Neural crest cell (in vitro differentiated cells): ENCODE measurements around the gene DUSP22. TPM values are rescaled to one million over a fixed set of nuclear protein-coding genes. Genes with fewer than 3 reads are reported as not detected.

Source experiments
- DNase-seq: peaks from one replicate; pipeline ENCODE4 v3.0.0; 2021; ENCODE audit warnings: low read depth, mixed read lengths, low spot score
- H3K27ac Mint-ChIP-seq: one replicate; pipeline ENCODE4 v1.8.0; 2021; ENCODE audit warnings: mild to moderate bottlenecking, mixed read lengths; ENCODE audit not compliant: unreplicated experiment
- H3K27me3 Mint-ChIP-seq: 2 replicates; pipeline ENCODE4 v1.8.0; 2021; ENCODE audit warnings: low read depth, mild to moderate bottlenecking, mixed read lengths
- H3K36me3 Mint-ChIP-seq: 2 replicates; pipeline ENCODE4 v1.8.0; 2021; ENCODE audit warnings: low read depth, mild to moderate bottlenecking, mixed read lengths
- H3K4me1 Mint-ChIP-seq: 2 replicates; pipeline ENCODE4 v1.8.0; 2021; ENCODE audit warnings: mixed read lengths
- H3K4me3 Mint-ChIP-seq: one replicate; pipeline ENCODE4 v1.8.0; 2021; ENCODE audit warnings: mild to moderate bottlenecking, mixed read lengths
- H3K9me3 Mint-ChIP-seq: 2 replicates; pipeline ENCODE4 v1.8.0; 2021; ENCODE audit warnings: mixed read lengths
- total RNA-seq: library from RNA; stranded (reverse); gene quantifications from 2 replicates; pipeline ENCODE4 v1.2.1, GENCODE V29; 2021
- TF ChIP-seq, protein P1 (sequence below): fragments of 200-600 bp; sonication (generic); conservative IDR thresholded peaks from 2 replicates; pipeline ENCODE4 v1.5.0; 2021; ENCODE audit warnings: antibody characterized with exemption, mild to moderate bottlenecking

DUSP22 gene
- total RNA-seq, 1 donor from 2014 or later = 35.1 TPM

DNA sequence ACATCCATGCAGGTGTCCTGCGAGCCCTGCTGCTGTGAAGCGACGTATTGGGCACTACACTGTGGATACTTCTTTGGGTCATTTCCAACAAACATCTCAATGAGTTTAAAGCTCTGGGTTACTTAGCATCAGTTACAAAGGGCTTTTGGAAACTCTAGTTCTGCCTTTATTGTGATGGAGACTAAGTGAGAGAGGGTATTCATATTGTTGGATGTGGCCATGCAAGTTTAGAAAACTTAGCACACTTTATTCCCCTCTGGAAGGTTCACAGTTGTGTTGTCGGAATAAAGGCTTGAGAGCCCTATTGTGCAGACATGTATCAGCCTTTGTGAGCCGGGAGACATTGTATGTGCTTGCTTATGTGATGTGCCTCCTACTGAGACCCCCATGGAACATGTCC lies 22.1 kb downstream of the DUSP22 start:
- Mint-ChIP-seq H3K9me3 (peaks cover 2% of the 10 kb centered on the region), H3K27ac (no peak overlapping the region), H3K36me3 (peaks cover 18% of the 10 kb centered on the region), H3K4me3 (no peak overlapping the region), H3K4me1 (peaks cover 6% of the 10 kb centered on the region), H3K27me3 (no peaks in the 10 kb centered on the region)
- TF ChIP-seq, protein P1, sequence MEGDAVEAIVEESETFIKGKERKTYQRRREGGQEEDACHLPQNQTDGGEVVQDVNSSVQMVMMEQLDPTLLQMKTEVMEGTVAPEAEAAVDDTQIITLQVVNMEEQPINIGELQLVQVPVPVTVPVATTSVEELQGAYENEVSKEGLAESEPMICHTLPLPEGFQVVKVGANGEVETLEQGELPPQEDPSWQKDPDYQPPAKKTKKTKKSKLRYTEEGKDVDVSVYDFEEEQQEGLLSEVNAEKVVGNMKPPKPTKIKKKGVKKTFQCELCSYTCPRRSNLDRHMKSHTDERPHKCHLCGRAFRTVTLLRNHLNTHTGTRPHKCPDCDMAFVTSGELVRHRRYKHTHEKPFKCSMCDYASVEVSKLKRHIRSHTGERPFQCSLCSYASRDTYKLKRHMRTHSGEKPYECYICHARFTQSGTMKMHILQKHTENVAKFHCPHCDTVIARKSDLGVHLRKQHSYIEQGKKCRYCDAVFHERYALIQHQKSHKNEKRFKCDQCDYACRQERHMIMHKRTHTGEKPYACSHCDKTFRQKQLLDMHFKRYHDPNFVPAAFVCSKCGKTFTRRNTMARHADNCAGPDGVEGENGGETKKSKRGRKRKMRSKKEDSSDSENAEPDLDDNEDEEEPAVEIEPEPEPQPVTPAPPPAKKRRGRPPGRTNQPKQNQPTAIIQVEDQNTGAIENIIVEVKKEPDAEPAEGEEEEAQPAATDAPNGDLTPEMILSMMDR = no peak
- no peak for DNase-seq

DNA sequence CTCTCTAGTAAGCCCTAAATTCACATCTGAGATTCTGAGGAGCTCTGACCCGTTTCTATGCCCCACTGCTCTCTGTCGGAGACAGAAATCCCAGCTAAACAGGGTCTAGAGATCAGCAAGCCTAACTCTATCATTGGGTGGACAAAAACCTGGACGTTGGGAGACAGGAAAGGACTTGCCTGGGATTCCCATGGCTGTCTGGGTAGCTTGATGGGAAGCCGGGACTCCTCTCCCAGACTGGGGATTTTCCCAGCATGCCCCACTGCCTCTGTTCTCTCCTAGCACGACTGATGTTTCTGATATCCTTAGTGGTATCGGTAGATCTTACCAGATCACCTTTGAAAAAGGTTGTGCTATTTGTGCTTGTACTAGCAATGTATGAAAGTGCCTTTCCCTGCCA lies 22.9 kb downstream of the DUSP22 start:
- Mint-ChIP-seq H3K27me3 (no peaks in the 10 kb centered on the region), H3K27ac (no peak overlapping the region), H3K4me3 (no peak overlapping the region), H3K36me3 (peaks cover 20% of the 10 kb centered on the region), H3K4me1 (peaks cover 6% of the 10 kb centered on the region), H3K9me3 (peaks cover 2% of the 10 kb centered on the region)
- TF ChIP-seq, protein P1 = no peak
- no peak for DNase-seq

DNA sequence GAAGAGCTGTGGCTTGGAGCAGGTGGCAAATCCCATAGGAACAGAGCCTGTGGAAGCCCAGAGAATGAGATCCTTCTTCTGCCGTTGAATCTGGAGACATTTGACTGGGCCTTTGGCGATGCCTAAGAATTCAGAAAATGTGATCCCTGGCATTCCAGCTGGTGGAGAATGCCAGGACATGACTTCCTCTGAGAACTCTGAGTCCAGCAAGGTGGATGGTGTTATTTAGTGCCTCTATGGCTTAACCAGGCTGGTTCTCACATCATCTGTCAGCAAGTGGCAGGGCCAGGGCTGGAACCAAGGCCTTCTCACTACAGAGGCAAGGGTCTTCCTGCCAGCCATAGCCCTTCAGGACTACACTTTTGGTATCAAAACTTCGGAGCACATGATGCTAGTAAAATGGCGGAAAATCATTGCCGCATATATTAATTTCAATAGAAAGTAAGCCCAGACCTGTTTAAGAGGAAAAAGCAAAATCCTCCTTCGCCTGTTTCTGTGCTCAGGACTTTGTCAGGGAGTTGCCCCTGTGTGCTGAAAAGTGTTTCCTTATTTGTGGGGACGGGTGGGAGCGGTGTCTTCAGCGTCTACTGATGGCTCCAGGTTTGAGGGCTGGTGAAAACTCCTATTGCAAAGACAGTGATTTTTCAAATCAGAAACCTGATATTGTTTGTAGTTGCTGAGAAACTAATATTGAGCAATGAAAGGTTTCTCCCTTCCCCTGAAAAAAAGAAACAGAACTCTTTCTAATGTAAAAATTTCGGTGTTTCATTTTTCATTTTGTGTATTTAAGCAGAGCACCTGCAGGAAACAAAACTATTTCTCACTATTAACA lies 23.9 kb downstream of the DUSP22 start:
- no peaks in the 10 kb centered on the region for H3K27me3 Mint-ChIP-seq
- H3K36me3 Mint-ChIP-seq = peaks cover 20% of the 10 kb centered on the region
- no peak overlapping the region for H3K27ac Mint-ChIP-seq
- H3K9me3 Mint-ChIP-seq = peaks cover 2% of the 10 kb centered on the region
- no peak overlapping the region for H3K4me3 Mint-ChIP-seq
- DNase-seq = no peak
- H3K4me1 Mint-ChIP-seq = peaks cover 6% of the 10 kb centered on the region
- TF ChIP-seq, protein P1 = no peak

DNA sequence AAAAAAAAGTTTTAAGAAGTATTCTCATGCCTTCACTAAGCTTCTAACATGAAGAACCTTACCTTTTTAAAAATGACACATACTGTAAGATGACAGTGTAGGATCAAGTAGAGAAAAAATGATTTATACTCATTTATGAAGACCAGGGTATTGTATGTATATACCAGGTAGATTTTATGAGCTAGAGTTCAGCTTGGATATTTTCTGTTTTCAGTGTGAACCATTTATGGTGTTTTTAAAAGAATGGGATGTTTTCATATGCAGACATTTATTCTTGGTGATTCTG lies 24.4 kb downstream of the DUSP22 start:
- no peak for DNase-seq
- TF ChIP-seq, protein P1 = no peak
- H3K4me1 Mint-ChIP-seq = peaks cover 6% of the 10 kb centered on the region
- no peaks in the 10 kb centered on the region for H3K27me3 Mint-ChIP-seq
- H3K9me3 Mint-ChIP-seq = peaks cover 2% of the 10 kb centered on the region
- H3K4me3 Mint-ChIP-seq = no peak overlapping the region
- H3K36me3 Mint-ChIP-seq = peaks cover 20% of the 10 kb centered on the region
- H3K27ac Mint-ChIP-seq = no peak overlapping the region

DNA sequence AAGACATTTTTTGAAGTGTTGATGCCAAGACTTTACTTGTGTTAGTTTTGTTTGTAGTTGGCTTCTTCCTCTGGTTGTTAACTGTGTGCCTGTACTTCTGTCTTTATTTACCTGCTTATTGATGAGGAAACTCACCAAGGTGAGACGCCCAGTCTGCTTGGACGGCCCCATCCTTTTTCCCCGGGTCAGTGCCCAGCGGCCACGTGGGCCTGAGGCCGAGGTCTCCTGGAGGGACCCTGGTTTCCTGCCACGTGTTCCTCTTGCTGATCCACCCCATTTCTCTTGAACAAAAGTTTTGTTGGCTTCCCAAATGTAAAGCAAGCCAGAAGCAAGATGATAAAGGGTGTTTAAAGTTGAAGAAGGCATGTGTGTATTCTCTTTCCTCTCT lies 24.8 kb downstream of the DUSP22 start:
- no peak overlapping the region for H3K4me3 Mint-ChIP-seq
- H3K36me3 Mint-ChIP-seq = peaks cover 18% of the 10 kb centered on the region
- H3K27ac Mint-ChIP-seq = no peak overlapping the region
- TF ChIP-seq, protein P1 = no peak
- peaks cover 2% of the 10 kb centered on the region for H3K9me3 Mint-ChIP-seq
- no peak for DNase-seq
- H3K4me1 Mint-ChIP-seq = peaks cover 6% of the 10 kb centered on the region
- H3K27me3 Mint-ChIP-seq = no peaks in the 10 kb centered on the region
